Measurements from ENCODE around the gene PBRM1.

GRCh38 chr3:52705438-52705687 lies 19.6 kb upstream of the PBRM1 start:
- TF ChIP-seq EZH2 (IDR thresholded peaks at IDR 0.05; ENCODE audit: low read depth, low read length, severe bottlenecking) (no peak), ZNF274 (IDR thresholded peaks at IDR 0.05; ENCODE audit: borderline replicate concordance, extremely low read depth, low read length) (no peak), NRF1 (IDR thresholded peaks at IDR 0.05; ENCODE audit: low read depth, low read length) (no peak), CTCF (IDR thresholded peaks at IDR 0.05; ENCODE audit: control extremely low read depth in 1 of 3, insufficient read depth in 1 of 3, low read depth in 1 of 3, low read length in 3 of 3) (no peak), TAF1 (IDR thresholded peaks at IDR 0.05; ENCODE audit: low read depth, low read length) (no peak), POLR2A (IDR thresholded peaks at IDR 0.05; ENCODE audit: control extremely low read depth in 1 of 2, low read depth in 2 of 2, low read length in 2 of 2) (no peak)

All from H1 (cell line).